IMR-90 (cell line): ENCODE results near the gene JMJD7.

Experiments used
- CTCF ChIP-seq: conservative IDR thresholded peaks from 2 replicates; pipeline ENCODE4 v1.5.1; 2012; ENCODE audit warnings: mild to moderate bottlenecking, low read depth, low read length, improper control_type of control experiment
- USF2 ChIP-seq: fragments of 150-350 bp; IDR thresholded peaks from 2 replicates; pipeline ENCODE4 v1.6.1; 2017; ENCODE audit warnings: mild to moderate bottlenecking, antibody characterized with exemption, low read length, low read depth

GRCh38 chr15:41858756-41859155 lies 30.9 kb downstream of the JMJD7 start:
- TF ChIP-seq CTCF (no peak), USF2 (no peak)
